IPS DF 6.9 (cell line): Measurements from ENCODE around the gene GYS1.

Experiments
- DNase-seq: peaks from one replicate; pipeline ENCODE4 v3.0.0-alpha.2; 2013; ENCODE audit warnings: low read depth, low spot score
- H3K27ac ChIP-seq: one replicate; pipeline ENCODE4 v1.5.1; 2013; ENCODE audit warnings: low read length, control low read depth
- H3K27me3 ChIP-seq: 2 replicates; pipeline ENCODE4 v1.6.1; 2013; ENCODE audit warnings: mild to moderate bottlenecking, low read length; ENCODE audit not compliant: control insufficient read depth, insufficient read depth
- H3K36me3 ChIP-seq: 2 replicates; pipeline ENCODE4 v1.6.1; 2013; ENCODE audit warnings: low read length; ENCODE audit not compliant: control insufficient read depth, insufficient read depth
- H3K4me1 ChIP-seq: 2 replicates; pipeline ENCODE4 v1.6.1; 2013; ENCODE audit warnings: low read length; ENCODE audit not compliant: control insufficient read depth, insufficient read depth
- H3K4me3 ChIP-seq: 2 replicates; pipeline ENCODE4 v1.5.1; 2013; ENCODE audit warnings: mild to moderate bottlenecking, low read length
- H3K9me3 ChIP-seq: 2 replicates; pipeline ENCODE4 v1.6.1; 2013; ENCODE audit warnings: low read length, inconsistent platforms; ENCODE audit not compliant: control insufficient read depth, insufficient read depth
- WGBS: extraction: QIAGEN DNeasy Blood & Tissue Kit; methylation state at CpG from one replicate; pipeline ENCODE4 v1.1.7; 2013; ENCODE audit warnings: mixed read lengths, missing lambda C conversion rate; ENCODE audit not compliant: insufficient read length, insufficient coverage; 5-methylcytosine and 5-hydroxymethylcytosine counted together

Gene GYS1

DNA sequence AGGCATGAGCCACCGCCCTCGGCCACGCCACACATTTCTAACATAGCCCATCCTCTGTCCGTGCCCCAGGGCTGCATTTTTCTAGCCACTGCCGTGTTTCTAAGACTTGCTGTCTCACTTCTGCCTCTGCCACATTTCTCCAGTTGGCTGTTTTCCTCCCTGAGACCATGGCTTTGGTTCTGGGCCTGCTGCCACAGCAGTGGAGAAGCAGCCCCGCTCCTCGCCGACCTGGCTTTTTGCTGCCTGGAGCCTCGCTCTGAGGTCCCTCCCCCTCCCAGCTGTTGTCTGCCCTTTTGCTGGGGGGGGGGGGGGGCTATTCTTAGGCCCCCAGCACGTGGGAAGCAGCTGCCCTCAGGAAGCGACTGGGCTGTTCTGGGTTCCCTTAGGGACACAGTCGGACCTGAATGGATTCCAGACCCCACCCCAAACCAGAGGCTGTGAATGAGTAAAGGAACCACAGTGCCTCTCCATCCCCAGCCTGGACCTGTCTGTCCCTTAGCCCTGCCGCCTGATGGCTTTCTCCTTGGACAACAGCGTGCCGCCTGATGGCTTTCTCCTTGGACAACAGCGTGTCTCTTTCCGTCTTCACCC, 3.3 kb downstream of the GYS1 start:
- no peak for DNase-seq
- Histone ChIP-seq H3K4me1 (peaks cover 1% of the 10 kb centered on the region; the same call in 1 of the 2 replicates), H3K36me3 (peaks cover 10% of the 10 kb centered on the region), H3K27ac (no peak overlapping the region), H3K27me3 (no peaks in the 10 kb centered on the region), H3K4me3 (no peak overlapping the region), H3K9me3 (no peaks in the 10 kb centered on the region)
- no CpG with 5 or more reads among the region's 17 CpGs for WGBS

DNA sequence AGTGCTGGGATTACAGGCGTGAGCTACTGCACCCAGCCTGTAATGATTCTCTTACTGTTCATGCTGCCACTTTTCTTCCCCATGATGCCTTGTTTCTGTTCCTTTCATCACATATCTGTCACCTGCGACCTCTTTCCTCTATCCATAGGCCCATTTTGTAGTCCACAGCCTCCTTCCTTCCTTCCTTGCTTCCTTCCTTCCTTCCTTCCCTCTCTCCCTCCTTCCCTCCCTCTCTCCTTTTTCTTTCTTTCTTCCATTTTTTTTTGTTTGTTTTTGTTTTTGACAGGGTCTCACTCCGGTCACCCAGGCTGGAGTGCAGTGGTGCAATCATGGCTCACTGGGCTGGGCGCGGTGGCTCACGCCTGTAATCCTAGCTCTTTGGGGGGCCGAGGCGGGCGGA, 4.2 kb downstream of the GYS1 start:
- no peaks in the 10 kb centered on the region for H3K27me3 ChIP-seq
- WGBS: no CpG with 5 or more reads among the region's 9 CpGs
- H3K27ac ChIP-seq: no peak overlapping the region
- H3K36me3 ChIP-seq: peaks cover 10% of the 10 kb centered on the region
- H3K4me3 ChIP-seq: no peak overlapping the region
- H3K9me3 ChIP-seq: no peaks in the 10 kb centered on the region
- DNase-seq: no peak
- H3K4me1 ChIP-seq: no peaks in the 10 kb centered on the region

DNA sequence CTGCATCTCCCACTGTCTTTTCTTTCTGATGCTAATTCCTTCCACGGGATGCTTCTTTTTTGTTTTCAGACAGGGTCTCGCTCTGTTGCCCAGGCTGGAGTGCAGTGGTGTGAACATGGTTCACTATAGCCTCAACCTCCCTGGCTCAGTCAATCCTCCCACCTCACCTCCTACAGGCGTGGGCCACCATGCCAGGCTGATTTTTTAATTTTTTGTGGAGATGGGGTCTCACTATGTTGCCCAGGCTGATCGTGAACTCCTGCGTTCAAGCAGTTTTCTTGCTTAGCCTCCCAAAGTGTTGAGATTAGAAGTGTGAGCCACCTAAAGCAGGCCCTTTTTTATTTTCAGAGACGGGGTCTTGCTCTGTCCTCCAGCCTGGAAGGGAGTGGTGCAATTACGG, 4.8 kb downstream of the GYS1 start:
- Histone ChIP-seq H3K27me3 (no peaks in the 10 kb centered on the region), H3K9me3 (no peaks in the 10 kb centered on the region), H3K36me3 (peaks cover 10% of the 10 kb centered on the region), H3K4me3 (no peak overlapping the region), H3K27ac (no peak overlapping the region), H3K4me1 (no peaks in the 10 kb centered on the region)
- WGBS: no CpG with 5 or more reads among the region's 7 CpGs
- DNase-seq: no peak

DNA sequence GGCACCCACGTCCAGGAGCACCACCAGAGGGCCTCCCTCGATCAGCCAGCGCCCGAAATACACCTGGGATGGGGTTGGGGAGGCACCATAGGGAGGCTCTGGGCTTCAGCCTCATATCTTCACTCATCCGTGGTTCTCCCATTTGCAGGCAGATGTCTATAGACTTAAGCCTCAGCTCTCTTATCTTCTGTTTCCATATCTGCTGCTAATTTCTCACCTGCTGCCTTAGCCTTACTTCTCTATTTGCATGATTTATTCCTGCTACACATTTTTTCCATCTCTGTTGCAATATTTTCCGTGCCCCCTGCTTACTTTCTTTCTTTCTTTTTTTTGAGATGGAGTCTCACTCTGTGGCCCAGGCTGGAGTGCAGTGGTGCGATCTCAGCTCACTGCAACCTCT, 5.8 kb downstream of the GYS1 start:
- Histone ChIP-seq H3K36me3 (peaks cover 10% of the 10 kb centered on the region), H3K9me3 (no peaks in the 10 kb centered on the region), H3K4me3 (no peak overlapping the region), H3K4me1 (no peaks in the 10 kb centered on the region), H3K27me3 (no peaks in the 10 kb centered on the region), H3K27ac (no peak overlapping the region)
- DNase-seq: no peak
- no CpG with 5 or more reads among the region's 7 CpGs for WGBS

DNA sequence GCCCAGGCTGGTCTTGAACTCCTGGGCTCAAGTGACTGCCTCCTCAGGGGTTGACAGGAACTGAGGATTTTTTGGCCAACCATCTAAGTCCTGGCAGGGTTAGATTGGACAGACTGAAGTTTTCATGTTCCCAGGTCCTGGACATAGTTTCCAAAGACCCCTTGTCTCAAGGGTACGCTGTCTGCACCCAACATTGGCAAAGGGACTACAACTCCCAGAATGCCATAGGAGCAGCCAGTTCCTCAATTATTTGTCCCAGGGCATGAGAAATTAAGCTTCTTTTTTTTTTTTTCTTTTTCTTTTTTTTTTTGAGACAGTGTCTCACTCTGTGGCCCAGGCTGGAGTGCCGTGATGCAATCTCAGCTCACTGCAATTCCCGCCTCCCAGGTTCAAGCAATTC, 6.9 kb downstream of the GYS1 start:
- no peak overlapping the region for H3K27ac ChIP-seq
- no peaks in the 10 kb centered on the region for H3K27me3 ChIP-seq
- H3K4me1 ChIP-seq: no peaks in the 10 kb centered on the region
- H3K9me3 ChIP-seq: no peaks in the 10 kb centered on the region
- whole genome bisulfite sequencing: no CpG with 5 or more reads among the region's 3 CpGs
- DNase-seq: no peak
- no peak overlapping the region for H3K4me3 ChIP-seq
- H3K36me3 ChIP-seq: peaks cover 12% of the 10 kb centered on the region

DNA sequence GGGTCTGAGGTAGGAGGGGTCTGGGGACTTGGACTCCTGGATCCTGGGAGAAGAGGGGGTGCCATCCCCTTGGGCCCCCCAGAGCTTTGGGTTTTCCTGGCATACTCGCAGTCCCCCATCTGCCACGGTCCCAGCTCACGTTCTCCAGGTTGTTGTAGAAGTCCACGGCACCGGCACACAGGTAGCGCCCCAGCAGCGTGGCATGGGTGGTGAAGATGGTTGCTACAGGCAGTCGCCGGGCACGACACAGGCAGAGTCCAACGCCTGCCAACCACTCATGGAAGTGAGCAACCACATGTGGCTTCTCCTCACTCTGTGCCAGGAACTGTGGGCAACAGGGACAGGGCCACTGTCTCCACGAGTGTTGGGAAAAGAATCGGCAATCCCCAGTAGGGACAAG, 7.4 kb downstream of the GYS1 start:
- peaks cover 12% of the 10 kb centered on the region for H3K36me3 ChIP-seq
- no CpG with 5 or more reads among the region's 13 CpGs for WGBS
- H3K9me3 ChIP-seq: no peaks in the 10 kb centered on the region
- no peak overlapping the region for H3K27ac ChIP-seq
- H3K4me1 ChIP-seq: no peaks in the 10 kb centered on the region
- no peak overlapping the region for H3K4me3 ChIP-seq
- DNase-seq: no peak
- H3K27me3 ChIP-seq: no peaks in the 10 kb centered on the region

DNA sequence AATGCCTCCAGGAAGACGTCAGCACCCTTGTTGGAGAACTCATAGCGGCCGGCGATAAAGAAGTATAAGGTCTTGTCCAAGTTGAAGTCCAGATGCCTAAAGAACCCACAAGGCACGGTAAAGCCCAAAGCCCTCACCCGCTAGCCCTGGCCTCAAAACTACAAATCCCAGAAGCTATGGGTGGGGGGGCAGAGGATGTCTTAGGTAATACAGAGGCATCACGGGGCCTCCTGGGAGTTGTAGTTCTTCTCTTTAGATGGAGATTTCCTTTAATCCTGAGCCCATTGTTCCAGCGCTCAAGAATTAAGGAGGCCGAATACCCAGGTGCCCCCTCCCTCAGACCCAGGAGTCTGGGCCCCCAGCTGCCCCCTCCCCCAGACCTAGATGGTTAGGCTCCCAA, 10.8 kb downstream of the GYS1 start:
- no peaks in the 10 kb centered on the region for H3K4me1 ChIP-seq
- WGBS: no CpG with 5 or more reads among the region's 9 CpGs
- H3K27ac ChIP-seq: no peak overlapping the region
- H3K36me3 ChIP-seq: peaks cover 12% of the 10 kb centered on the region
- no peaks in the 10 kb centered on the region for H3K27me3 ChIP-seq
- no peak overlapping the region for H3K4me3 ChIP-seq
- H3K9me3 ChIP-seq: no peaks in the 10 kb centered on the region
- no peak for DNase-seq

DNA sequence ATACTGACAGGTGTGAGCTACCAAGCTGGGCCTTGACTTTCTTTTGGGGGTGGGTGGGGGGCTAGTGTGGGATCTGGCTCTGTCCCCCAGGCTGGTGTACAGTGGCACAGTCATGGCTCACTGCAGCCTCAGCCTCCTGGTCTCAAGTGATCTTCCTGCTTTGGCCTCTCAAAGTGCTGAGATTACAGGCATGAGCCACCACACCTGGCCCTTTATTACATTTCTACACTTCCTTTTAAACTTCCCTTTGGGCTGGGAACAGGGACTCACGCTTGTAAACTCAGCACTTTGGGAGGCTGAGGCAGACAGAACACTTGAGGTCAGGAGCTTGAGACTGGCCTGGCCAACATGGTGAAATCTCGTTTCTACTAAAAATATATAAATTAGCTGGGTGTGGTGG, 16.0 kb downstream of the GYS1 start:
- no CpG with 5 or more reads among the region's 2 CpGs for WGBS
- DNase-seq: no peak
- Histone ChIP-seq H3K9me3 (no peaks in the 10 kb centered on the region), H3K4me1 (no peaks in the 10 kb centered on the region), H3K4me3 (no peak overlapping the region), H3K27me3 (no peaks in the 10 kb centered on the region), H3K36me3 (peaks cover 14% of the 10 kb centered on the region; the same call in 1 of the 2 replicates), H3K27ac (no peak overlapping the region)

DNA sequence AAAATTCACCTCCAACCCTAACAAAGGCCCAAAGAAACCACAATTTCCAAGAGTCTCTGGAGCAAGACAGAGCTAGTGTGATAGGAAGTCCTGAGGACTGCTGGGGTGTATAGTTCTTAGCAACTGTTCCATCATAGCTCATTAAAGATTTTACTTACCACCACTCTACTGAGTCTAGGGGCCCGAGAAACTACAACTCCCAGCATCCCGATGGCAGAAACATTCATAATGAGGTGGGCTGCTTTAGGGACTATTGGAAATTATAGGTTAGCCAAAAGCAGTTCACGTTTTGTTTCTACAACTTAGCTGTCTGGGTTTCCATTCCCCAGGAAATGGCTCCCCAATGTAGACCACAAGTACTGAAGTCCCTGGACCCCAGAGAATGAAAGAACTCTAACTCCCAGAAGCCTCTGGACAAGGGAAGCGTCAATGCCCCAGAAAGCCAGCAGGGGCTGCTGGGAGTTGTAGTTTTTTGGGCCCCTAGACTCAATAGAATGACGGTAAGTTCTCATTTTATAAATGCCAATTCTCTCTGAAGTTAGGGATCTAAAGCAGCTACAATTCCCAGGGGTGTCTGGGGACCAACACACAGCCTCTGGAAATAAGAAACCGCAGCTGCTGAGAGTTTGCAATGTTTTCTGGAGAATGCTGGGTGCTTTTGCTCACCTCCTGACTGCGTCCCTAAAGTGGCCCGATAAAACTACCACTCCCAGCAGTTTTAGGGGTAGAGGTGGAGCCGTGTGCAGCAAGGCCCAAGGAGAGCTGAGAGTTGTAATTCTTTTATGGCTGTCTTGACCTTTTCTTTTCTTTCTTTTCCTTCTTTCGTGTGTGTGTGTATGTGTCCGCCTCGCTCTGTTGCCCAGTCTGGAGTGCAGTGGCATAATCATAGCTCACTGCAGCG, 16.9 kb downstream of the GYS1 start:
- DNase-seq: no peak
- no peak overlapping the region for H3K4me3 ChIP-seq
- H3K9me3 ChIP-seq: no peaks in the 10 kb centered on the region
- WGBS: no CpG with 5 or more reads among the region's 13 CpGs
- no peaks in the 10 kb centered on the region for H3K4me1 ChIP-seq
- no peaks in the 10 kb centered on the region for H3K27me3 ChIP-seq
- peaks cover 12% of the 10 kb centered on the region; the same call in 1 of the 2 replicates for H3K36me3 ChIP-seq
- H3K27ac ChIP-seq: no peak overlapping the region

DNA sequence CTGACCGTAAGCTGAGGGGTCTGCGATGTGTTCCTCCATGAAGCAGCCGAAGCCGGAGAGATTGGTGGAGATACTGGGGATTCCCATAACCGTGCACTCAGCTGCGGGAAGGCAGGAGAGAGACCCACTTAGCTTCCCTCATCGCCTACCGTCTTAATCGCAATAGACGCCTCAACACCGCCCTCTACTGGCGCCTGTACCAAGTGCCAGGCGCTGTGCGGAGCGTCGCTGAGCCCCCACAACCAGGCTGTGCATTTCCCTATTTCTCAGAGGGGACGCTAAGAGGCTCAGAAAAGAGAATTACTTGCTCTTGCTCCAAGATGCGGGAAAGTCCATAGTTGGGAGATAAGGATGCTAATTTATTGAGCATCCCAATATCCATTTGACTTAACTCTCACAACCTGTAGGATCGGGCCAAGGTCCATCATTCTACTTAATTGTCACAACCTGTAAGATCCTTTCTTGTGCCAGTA, 22.1 kb downstream of the GYS1 start:
- H3K27me3 ChIP-seq: no peaks in the 10 kb centered on the region
- no peak overlapping the region for H3K27ac ChIP-seq
- no peaks in the 10 kb centered on the region for H3K4me1 ChIP-seq
- H3K36me3 ChIP-seq: peaks cover 28% of the 10 kb centered on the region
- no peak for DNase-seq
- H3K9me3 ChIP-seq: no peaks in the 10 kb centered on the region
- no CpG with 5 or more reads among the region's 19 CpGs for WGBS
- H3K4me3 ChIP-seq: no peak overlapping the region
